M059J (cell line): ENCODE results near the gene HDAC4. TPM values are rescaled to one million over a fixed set of nuclear protein-coding genes. Genes with fewer than 3 reads are reported as not detected.

Experiments used
- DNase-seq: peaks from one replicate; pipeline ENCODE4 v3.0.0-alpha.2; 2012; ENCODE audit warnings: low read depth
- total RNA-seq: library from RNA; depleted of rRNA; stranded (reverse); fragments of >200 nt; shearing (Covaris generic); gene quantifications from 2 replicates; pipeline ENCODE4 v1.2.3, GENCODE V29; 2014

The HDAC4 gene
- total RNA-seq, 1 experiment from 2014 or later: 3.9 TPM

GRCh38 chr2:239349453-239350135, 51.2 kb downstream of the HDAC4 start:
- DNase-seq: no peak

GRCh38 chr2:239348563-239349452, 52.0 kb downstream of the HDAC4 start:
- no peak for DNase-seq

- DNase-seq: no peak
Measured at GRCh38 chr2:239346676-239347075, 54.1 kb downstream of the HDAC4 start.

- DNase-seq: no peak
Measured at GRCh38 chr2:239345251-239345650, 55.6 kb downstream of the HDAC4 start.

- no peak for DNase-seq
Measured at GRCh38 chr2:239344857-239345216, 56.0 kb downstream of the HDAC4 start.

- no peak for DNase-seq
Measured at GRCh38 chr2:239343946-239344856, 56.6 kb downstream of the HDAC4 start.

GRCh38 chr2:239343460-239343859, 57.4 kb downstream of the HDAC4 start:
- DNase-seq: no peak

GRCh38 chr2:239341840-239342239, 59.0 kb downstream of the HDAC4 start:
- no peak for DNase-seq

- DNase-seq: no peak
Measured at GRCh38 chr2:239341146-239341732, 59.6 kb downstream of the HDAC4 start.

GRCh38 chr2:239339726-239340601, 60.9 kb downstream of the HDAC4 start:
- DNase-seq: no peak

- DNase-seq: no peak
Measured at GRCh38 chr2:239339241-239339640, 61.6 kb downstream of the HDAC4 start.

GRCh38 chr2:239337877-239338484, 62.8 kb downstream of the HDAC4 start:
- DNase-seq: no peak

- no peak for DNase-seq
Measured at GRCh38 chr2:239337122-239337876, 63.5 kb downstream of the HDAC4 start.

- no peak for DNase-seq
Measured at GRCh38 chr2:239331560-239331959, 69.3 kb downstream of the HDAC4 start.

GRCh38 chr2:239330836-239331235, 70.0 kb downstream of the HDAC4 start:
- no peak for DNase-seq

- DNase-seq: no peak
Measured at GRCh38 chr2:239329972-239330572, 70.7 kb downstream of the HDAC4 start.

- DNase-seq: no peak
Measured at GRCh38 chr2:239329284-239329971, 71.4 kb downstream of the HDAC4 start.
